B cell (primary cell): ENCODE data around the gene RAD9A. TPM values are rescaled to one million over a fixed set of nuclear protein-coding genes. Genes with fewer than 3 reads are reported as not detected.
A peak's percentile ranks its signal among the peaks of the same experiment; 100 is the strongest.

ENCODE experiments used
- ATAC-seq: fragments of 200-7000 bp; cut with Tn5 transposase; one replicate; pipeline ENCODE4 v1.10.0; 2021; ENCODE audit warnings: low read depth, mild to moderate bottlenecking, moderate number of reproducible peaks, moderate library complexity
- CTCF ChIA-PET: fragments of 350-600 bp; sonication (Branson Sonifier 250); formaldehyde crosslinking; loops from one replicate; lab custom pipeline; 2021; ENCODE audit warnings: antibody characterized with exemption, inconsistent platforms; lab: Charles Lee
- POLR2A ChIA-PET: fragments of 350-600 bp; sonication (Branson Sonifier 250); formaldehyde crosslinking; loops from one replicate; lab custom pipeline; 2021; ENCODE audit warnings: antibody characterized with exemption; lab: Charles Lee
- DNase-seq: peaks from one replicate; pipeline ENCODE4 v3.0.0; 2013
- H2AFZ ChIP-seq: 2 replicates; pipeline ENCODE4 v1.6.1; 2012; ENCODE audit warnings: mild to moderate bottlenecking, low read depth, low read length; ENCODE audit not compliant: insufficient read depth, poor library complexity, severe bottlenecking
- H3K27ac ChIP-seq, 2 donors: 1 replicate in 1 of 2; 2 replicates in 1 of 2; pipeline ENCODE4 v1.5.1; 2012 to 2013; ENCODE audit warnings: low read length in 2 of 2, mild to moderate bottlenecking in 2 of 2, moderate library complexity in 1 of 2
- H3K27me3 ChIP-seq, 4 experiments: fragments of 200-600 bp in 1 of 4; sonication (generic) in 1 of 4; replicated peaks in 1 of 4; 1 replicate in 2 of 4; 2 replicates in 2 of 4; pipeline versions ENCODE4 v1.6.1 to v1.7.0; 2013 to 2016; ENCODE audit warnings: low read length in 3 of 4, mild to moderate bottlenecking in 2 of 4, mixed read lengths in 1 of 4, moderate library complexity in 1 of 4; ENCODE audit not compliant: insufficient read depth in 4 of 4, control insufficient read depth in 3 of 4; ENCODE audit errors: control extremely low read depth in 1 of 4
- H3K36me3 ChIP-seq, 2 experiments: replicated peaks in 1 of 2; 1 replicate in 1 of 2; 2 replicates in 1 of 2; pipeline versions ENCODE4 v1.6.1 to v1.7.1; 2013; ENCODE audit warnings: low read length in 1 of 2; ENCODE audit not compliant: insufficient read depth in 2 of 2, control insufficient read depth in 1 of 2; ENCODE audit errors: control extremely low read depth in 1 of 2, extremely low read depth in 1 of 2
- H3K4me1 ChIP-seq, 2 donors: fragments of 200-600 bp in 1 of 2; sonication (generic) in 1 of 2; 1 replicate in 1 of 2; 2 replicates in 1 of 2; pipeline versions ENCODE4 v1.5.1 to v1.6.1; 2013 to 2017; ENCODE audit warnings: low read length in 2 of 2; ENCODE audit not compliant: control insufficient read depth in 2 of 2, insufficient read depth in 2 of 2
- H3K4me2 ChIP-seq: replicated peaks from 2 replicates; pipeline ENCODE3; 2012; ENCODE audit warnings: mild to moderate bottlenecking, low read depth, low read length; ENCODE audit not compliant: poor library complexity, severe bottlenecking
- H3K4me3 ChIP-seq, 5 experiments: fragments of 200-600 bp in 1 of 5; sonication (generic) in 1 of 5; 1 replicate in 3 of 5; 2 replicates in 2 of 5; pipeline versions ENCODE4 v1.5.1 to v1.7.0; 2011 to 2016; ENCODE audit warnings: low read length in 4 of 5, mild to moderate bottlenecking in 4 of 5, low read depth in 2 of 5, control low read depth in 1 of 5, moderate library complexity in 1 of 5; ENCODE audit not compliant: insufficient read depth in 1 of 5; ENCODE audit errors: control extremely low read depth in 1 of 5, extremely low read depth in 1 of 5
- H3K79me2 ChIP-seq: fragments of 200-600 bp; sonication (generic); one replicate; pipeline ENCODE4 v1.6.0; 2016; ENCODE audit warnings: low read length; ENCODE audit not compliant: control insufficient read depth, insufficient read depth
- H3K9ac ChIP-seq: fragments of 200-600 bp; sonication (generic); 2 replicates; pipeline ENCODE4 v1.6.1; 2017; ENCODE audit warnings: mild to moderate bottlenecking, low read length, moderate library complexity
- H3K9me3 ChIP-seq, 3 donors: one replicate each; pipeline versions ENCODE4 v1.6.1 to v1.7.1; 2013; ENCODE audit warnings: low read length in 2 of 3; ENCODE audit not compliant: control insufficient read depth in 2 of 3, insufficient read depth in 1 of 3; ENCODE audit errors: control extremely low read depth in 1 of 3
- H4K20me1 ChIP-seq: 2 replicates; pipeline ENCODE4 v1.6.0; 2012; ENCODE audit warnings: mild to moderate bottlenecking, low read length; ENCODE audit not compliant: insufficient read depth, control insufficient read depth, poor library complexity, severe bottlenecking
- H3K27ac Mint-ChIP-seq: one replicate; pipeline ENCODE4 v1.8.0; 2021; ENCODE audit warnings: mixed read lengths
- H3K27me3 Mint-ChIP-seq: one replicate; pipeline ENCODE4 v1.8.0; 2021; ENCODE audit warnings: mixed read lengths
- H3K4me1 Mint-ChIP-seq: one replicate; pipeline ENCODE4 v1.8.0; 2021; ENCODE audit warnings: mixed read lengths
- H3K4me3 Mint-ChIP-seq: one replicate; pipeline ENCODE4 v1.8.0; 2021; ENCODE audit warnings: mixed read lengths
- H3K9me3 Mint-ChIP-seq: one replicate; pipeline ENCODE4 v1.8.0; 2022; ENCODE audit warnings: mixed read lengths; ENCODE audit not compliant: insufficient read depth
- CTCF ChIP-seq: fragments of 200-600 bp; IDR thresholded peaks from one replicate; pipeline ENCODE4 v1.8.0; 2022; ENCODE audit warnings: antibody characterized with exemption, mild to moderate bottlenecking
- EZH2 ChIP-seq: IDR thresholded peaks from 2 replicates; pipeline ENCODE4 v1.6.1; 2012; ENCODE audit warnings: borderline replicate concordance, low read depth, mild to moderate bottlenecking, moderate library complexity, low read length; ENCODE audit not compliant: insufficient read depth, poor library complexity, severe bottlenecking
- WGBS: methylation state at CpG from one replicate; pipeline ENCODE4 v1.1.5; 2013; ENCODE audit warnings: missing lambda C conversion rate; ENCODE audit not compliant: insufficient coverage; 5-methylcytosine and 5-hydroxymethylcytosine counted together
- intact Hi-C: fragments of 100-400 bp; cut with micrococcal nuclease; formaldehyde crosslinking; loops from one replicate; pipeline ENCODE4 v1.10.0; 2022
- polyA plus RNA-seq: library from polyadenylated mRNA; depleted of rRNA; stranded (reverse); fragments of >200 nt; gene quantifications from 2 replicates; pipeline ENCODE4 v1.2.3, GENCODE V29; 2012
- total RNA-seq, 2 donors: library from RNA; stranded (reverse); fragments of 120-200 nt in 1 of 2; gene quantifications; 1 replicate in 1 of 2; 2 replicates in 1 of 2; pipeline versions ENCODE4 v1.2.3 to v1.2.4, GENCODE V29; 2013 to 2022

The RAD9A gene
- total and polyA plus RNA-seq, 2 donors (not counting 1 experiment from before 2014, with no cell fraction given): 50.6 to 76.8 TPM

GRCh38 chr11:67357831-67358670 lies 33.7 kb upstream of the RAD9A start:
- Histone ChIP-seq H3K4me3 (no peak overlapping the region), H3K27ac (peak overlapping the region in 1 of 2 donors; percentile 14), H3K36me3 (peaks cover 0 to 3% of the 10 kb centered on the region in 2 experiments), H3K27me3 (no peaks in the 10 kb centered on the region), H3K4me1 (peaks cover 56 to 57% of the 10 kb centered on the region in 2 donors), H2AFZ (no peak overlapping the region), H3K4me2 (peak overlapping the region; percentile 97), H4K20me1 (peaks cover under 1% of the 10 kb centered on the region), H3K79me2 (peaks cover 50% of the 10 kb centered on the region), H3K9me3 (no peaks in the 10 kb centered on the region), H3K9ac (no peak overlapping the region)
- peak overlapping the region; percentile 64 for H3K4me3 Mint-ChIP-seq
- ChIA-PET CTCF (interaction anchor here (0.6 to 42.2 kb wide), 5 partner anchors 3 to 150 kb away, joined by 3 to 2379 read pairs (median 12); partner anchors contain the start of genes CDK2AP2, CLCF1, POLD4 and PPP1CA), POLR2A (interaction anchor here (9.0 kb wide), 1 partner anchor 14 kb away, joined by 323 read pairs; the partner anchor contains the start of gene CLCF1)
- no peak for TF ChIP-seq CTCF
- no peak for TF ChIP-seq EZH2
- no peaks in the 10 kb centered on the region for H3K27me3 Mint-ChIP-seq
- intact Hi-C loops: loop anchor here (1.0 to 10.0 kb wide), 3 partner anchors 16 to 447 kb away; no protein-coding TSS in a partner anchor
- H3K4me1 Mint-ChIP-seq: peaks cover 80% of the 10 kb centered on the region
- peak overlapping the region; percentile 74 for H3K27ac Mint-ChIP-seq
- WGBS: 93% methylated on average over 9 of the region's 12 CpGs
- no peaks in the 10 kb centered on the region for H3K9me3 Mint-ChIP-seq
- ATAC-seq: no peak
- DNase-seq: no peak
